ENCODE data around the gene PIP4K2C. TPM values are rescaled to one million over a fixed set of nuclear protein-coding genes. Genes with fewer than 3 reads are reported as not detected.

Gene PIP4K2C
- total RNA-seq, 2 donors from 2014 or later: 33.4 to 39.9 TPM

DNA sequence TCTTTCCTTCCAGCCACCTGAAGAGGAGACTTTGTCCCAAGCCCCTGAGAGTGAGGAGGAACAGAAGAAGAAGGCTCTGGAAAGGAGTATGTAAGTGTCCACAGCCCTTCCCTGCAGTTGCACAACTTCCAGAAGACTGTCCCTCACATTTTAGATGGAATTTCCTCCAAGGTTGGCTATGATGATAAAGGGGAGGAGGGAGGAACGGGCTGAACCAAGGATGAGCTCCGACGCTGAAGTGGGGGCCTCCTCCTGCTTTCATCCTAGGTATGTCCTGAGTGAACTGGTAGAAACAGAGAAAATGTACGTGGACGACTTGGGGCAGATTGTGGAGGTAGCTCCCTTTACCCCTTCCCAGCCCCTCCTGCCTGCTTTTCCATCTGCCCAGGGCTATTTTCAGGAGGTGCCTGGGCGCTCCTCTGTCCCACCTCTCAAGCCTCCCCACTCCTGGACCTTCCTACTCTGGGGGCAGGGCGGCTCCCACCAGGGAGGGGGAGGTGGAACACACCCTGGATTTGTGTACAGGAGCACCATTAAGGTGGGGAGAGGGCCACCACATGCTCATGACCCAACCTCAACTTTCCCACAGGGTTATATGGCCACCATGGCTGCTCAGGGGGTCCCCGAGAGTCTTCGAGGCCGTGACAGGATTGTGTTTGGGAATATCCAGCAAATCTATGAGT lies 22.6 kb downstream of the PIP4K2C start:
- Histone ChIP-seq H3K27ac (no peak overlapping the region), H3K4me3 (no peak overlapping the region), H3K9me3 (no peaks in the 10 kb centered on the region), H3K4me1 (ENCODE audit: control insufficient read depth in 1 of 2, low read depth in 2 of 2) (peaks cover 11 to 59% of the 10 kb centered on the region in 2 donors), H3K36me3 (peaks cover 28% of the 10 kb centered on the region), H3K27me3 (replicated peaks; ENCODE audit: insufficient read depth) (no peaks in the 10 kb centered on the region)
- DNase-seq (ENCODE audit: low spot score) (no peak), ATAC-seq (ENCODE audit: insufficient number of reproducible peaks, low FRiP score, low read depth) (no peak)
- TF ChIP-seq, protein P1, sequence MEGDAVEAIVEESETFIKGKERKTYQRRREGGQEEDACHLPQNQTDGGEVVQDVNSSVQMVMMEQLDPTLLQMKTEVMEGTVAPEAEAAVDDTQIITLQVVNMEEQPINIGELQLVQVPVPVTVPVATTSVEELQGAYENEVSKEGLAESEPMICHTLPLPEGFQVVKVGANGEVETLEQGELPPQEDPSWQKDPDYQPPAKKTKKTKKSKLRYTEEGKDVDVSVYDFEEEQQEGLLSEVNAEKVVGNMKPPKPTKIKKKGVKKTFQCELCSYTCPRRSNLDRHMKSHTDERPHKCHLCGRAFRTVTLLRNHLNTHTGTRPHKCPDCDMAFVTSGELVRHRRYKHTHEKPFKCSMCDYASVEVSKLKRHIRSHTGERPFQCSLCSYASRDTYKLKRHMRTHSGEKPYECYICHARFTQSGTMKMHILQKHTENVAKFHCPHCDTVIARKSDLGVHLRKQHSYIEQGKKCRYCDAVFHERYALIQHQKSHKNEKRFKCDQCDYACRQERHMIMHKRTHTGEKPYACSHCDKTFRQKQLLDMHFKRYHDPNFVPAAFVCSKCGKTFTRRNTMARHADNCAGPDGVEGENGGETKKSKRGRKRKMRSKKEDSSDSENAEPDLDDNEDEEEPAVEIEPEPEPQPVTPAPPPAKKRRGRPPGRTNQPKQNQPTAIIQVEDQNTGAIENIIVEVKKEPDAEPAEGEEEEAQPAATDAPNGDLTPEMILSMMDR (IDR thresholded peaks at IDR 0.05): no peak

DNA sequence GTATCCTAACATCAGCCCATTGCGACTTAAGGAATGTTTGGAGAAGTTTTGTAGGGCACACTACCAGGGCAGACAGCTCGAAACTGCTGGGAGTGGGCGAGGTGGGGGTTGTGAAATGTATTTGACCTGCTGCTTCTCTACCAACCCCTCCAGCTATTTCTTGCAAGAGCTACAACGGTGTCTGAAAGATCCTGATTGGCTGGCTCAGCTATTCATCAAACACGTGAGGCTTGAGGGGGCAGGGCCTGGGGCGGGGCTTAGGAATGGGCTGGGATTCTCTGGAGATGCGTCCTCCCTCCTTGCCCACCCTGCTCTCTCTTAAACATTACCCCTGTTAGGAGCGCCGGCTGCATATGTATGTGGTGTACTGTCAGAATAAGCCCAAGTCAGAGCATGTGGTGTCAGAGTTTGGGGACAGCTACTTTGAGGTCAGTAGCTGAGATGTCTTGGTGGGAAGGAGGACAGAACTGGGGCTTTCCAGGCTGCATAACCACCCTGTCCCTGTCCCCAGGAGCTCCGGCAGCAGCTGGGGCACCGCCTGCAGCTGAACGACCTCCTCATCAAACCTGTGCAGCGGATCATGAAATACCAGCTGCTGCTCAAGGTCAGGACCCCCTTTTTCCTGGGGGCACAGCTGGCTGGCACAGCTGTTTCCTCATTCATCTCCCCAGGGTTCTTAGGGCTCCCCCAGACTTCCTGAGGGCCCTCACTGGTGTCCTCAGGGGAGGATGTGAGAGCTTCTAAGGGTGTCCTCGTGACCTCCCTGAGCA lies 23.4 kb downstream of the PIP4K2C start:
- peaks cover 11 to 55% of the 10 kb centered on the region in 2 donors for H3K4me1 ChIP-seq (ENCODE audit: control insufficient read depth in 1 of 2, low read depth in 2 of 2)
- TF ChIP-seq, protein P1 (IDR thresholded peaks at IDR 0.05): no peak
- H3K27ac ChIP-seq: no peak overlapping the region
- DNase-seq (ENCODE audit: low spot score): no peak
- peaks cover 28% of the 10 kb centered on the region for H3K36me3 ChIP-seq
- no peak overlapping the region for H3K4me3 ChIP-seq
- no peaks in the 10 kb centered on the region for H3K27me3 ChIP-seq (replicated peaks; ENCODE audit: insufficient read depth)
- no peak for ATAC-seq (ENCODE audit: insufficient number of reproducible peaks, low FRiP score, low read depth)
- no peaks in the 10 kb centered on the region for H3K9me3 ChIP-seq

DNA sequence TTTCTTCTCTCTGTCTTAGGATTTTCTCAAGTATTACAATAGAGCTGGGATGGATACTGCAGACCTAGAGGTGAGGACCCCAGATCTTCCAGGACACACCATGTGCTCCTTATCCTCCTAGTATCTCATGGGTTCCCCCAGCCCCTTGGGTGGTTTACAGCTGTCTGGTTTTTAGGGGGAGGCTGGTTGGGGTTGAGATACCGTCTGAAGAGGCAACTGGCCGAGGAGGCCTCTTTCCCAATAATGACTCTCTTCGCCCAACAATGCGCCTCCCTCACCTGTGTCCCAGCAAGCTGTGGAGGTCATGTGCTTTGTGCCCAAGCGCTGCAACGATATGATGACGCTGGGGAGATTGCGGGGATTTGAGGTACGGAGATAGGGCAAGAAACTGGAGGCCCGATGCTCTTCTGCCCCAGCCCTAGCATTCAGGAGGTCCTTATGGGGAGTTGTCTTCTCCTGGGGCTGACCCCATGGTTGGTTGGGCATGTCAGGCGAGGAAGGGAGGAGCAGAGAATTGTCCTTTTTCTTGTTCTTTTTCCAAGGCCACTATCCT lies 24.0 kb downstream of the PIP4K2C start:
- no peak for DNase-seq (ENCODE audit: low spot score)
- H3K27ac ChIP-seq: no peak overlapping the region
- H3K4me1 ChIP-seq (ENCODE audit: control insufficient read depth in 1 of 2, low read depth in 2 of 2): peaks cover 11 to 48% of the 10 kb centered on the region in 2 donors
- H3K9me3 ChIP-seq: no peaks in the 10 kb centered on the region
- no peak overlapping the region for H3K4me3 ChIP-seq
- TF ChIP-seq, protein P1 (IDR thresholded peaks at IDR 0.05): no peak
- no peak for ATAC-seq (ENCODE audit: insufficient number of reproducible peaks, low FRiP score, low read depth)
- no peaks in the 10 kb centered on the region for H3K27me3 ChIP-seq (replicated peaks; ENCODE audit: insufficient read depth)
- H3K36me3 ChIP-seq: peaks cover 28% of the 10 kb centered on the region

DNA sequence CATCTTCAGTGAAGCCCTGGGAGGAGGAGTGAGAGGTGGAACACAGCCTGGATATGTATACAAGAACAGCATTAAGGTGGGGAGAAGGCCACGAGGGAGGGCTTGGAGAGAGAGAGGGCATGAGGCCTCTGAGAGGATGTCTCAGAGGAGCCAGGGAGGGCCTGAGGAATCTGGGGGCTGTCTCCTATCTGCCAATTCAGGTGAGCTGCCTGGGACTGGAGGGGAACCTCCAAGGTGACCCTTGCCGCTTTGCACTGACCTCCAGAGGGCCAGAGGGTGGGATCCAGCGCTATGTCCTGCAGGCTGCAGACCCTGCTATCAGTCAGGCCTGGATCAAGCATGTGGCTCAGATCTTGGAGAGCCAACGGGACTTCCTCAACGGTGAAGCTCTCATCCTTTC lies 24.6 kb downstream of the PIP4K2C start:
- Histone ChIP-seq H3K4me3 (no peak overlapping the region), H3K9me3 (no peaks in the 10 kb centered on the region), H3K36me3 (peaks cover 28% of the 10 kb centered on the region), H3K27ac (no peak overlapping the region), H3K4me1 (ENCODE audit: control insufficient read depth in 1 of 2, low read depth in 2 of 2) (peaks cover 11 to 43% of the 10 kb centered on the region in 2 donors), H3K27me3 (replicated peaks; ENCODE audit: insufficient read depth) (no peaks in the 10 kb centered on the region)
- TF ChIP-seq, protein P1 (IDR thresholded peaks at IDR 0.05): no peak
- no peak for DNase-seq (ENCODE audit: low spot score)
- no peak for ATAC-seq (ENCODE audit: insufficient number of reproducible peaks, low FRiP score, low read depth)

DNA sequence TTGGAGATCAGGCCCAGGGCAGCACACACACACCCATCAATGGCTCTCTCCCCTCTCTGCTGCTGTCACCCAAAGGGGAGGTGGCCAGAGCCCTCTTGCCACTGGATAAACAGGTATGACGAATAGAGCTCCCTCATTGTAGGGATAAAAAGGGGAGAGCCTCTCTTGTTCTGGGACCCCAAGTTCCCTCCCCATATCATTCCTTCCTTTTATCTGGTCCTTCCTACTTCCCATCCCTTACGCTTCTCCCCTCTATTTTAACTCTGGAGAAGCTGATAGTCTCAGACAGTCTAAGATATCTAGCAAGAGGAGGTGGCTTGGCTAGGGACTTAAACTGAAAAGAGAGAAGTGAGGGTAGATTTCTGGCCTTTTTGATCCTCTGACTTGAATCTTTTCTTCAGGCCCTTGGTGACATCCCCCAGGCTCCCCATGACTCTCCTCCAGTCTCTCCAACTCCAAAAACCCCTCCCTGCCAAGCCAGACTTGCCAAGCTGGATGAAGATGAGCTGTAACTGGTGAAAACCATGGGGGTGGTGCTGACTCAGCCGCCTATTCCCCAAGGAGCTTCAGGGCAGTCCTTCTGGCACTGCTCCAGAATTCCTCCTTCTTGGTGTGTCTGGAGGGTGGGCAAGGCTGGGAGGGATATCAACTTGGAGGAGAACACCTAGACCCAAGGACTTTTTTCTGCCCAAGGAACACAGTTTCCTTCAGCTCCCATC lies 25.6 kb downstream of the PIP4K2C start:
- Histone ChIP-seq H3K4me1 (ENCODE audit: control insufficient read depth in 1 of 2, low read depth in 2 of 2) (peaks cover 15 to 48% of the 10 kb centered on the region in 2 donors), H3K27me3 (replicated peaks; ENCODE audit: insufficient read depth) (no peaks in the 10 kb centered on the region), H3K36me3 (peaks cover 28% of the 10 kb centered on the region), H3K4me3 (no peak overlapping the region), H3K27ac (no peak overlapping the region), H3K9me3 (no peaks in the 10 kb centered on the region)
- no peak for DNase-seq (ENCODE audit: low spot score)
- TF ChIP-seq, protein P1 (IDR thresholded peaks at IDR 0.05): no peak
- no peak for ATAC-seq (ENCODE audit: insufficient number of reproducible peaks, low FRiP score, low read depth)
